H9 (cell line): ENCODE measurements around the gene DACT3. TPM values are rescaled to one million over a fixed set of nuclear protein-coding genes. Genes with fewer than 3 reads are reported as not detected.

Source experiments
- DNase-seq: peaks from one replicate; pipeline ENCODE4 v3.0.0-alpha.2; 2017
- H2AFZ ChIP-seq: one replicate; pipeline ENCODE4 v1.6.1; 2013; ENCODE audit warnings: mild to moderate bottlenecking, low read length, control low read depth, moderate library complexity
- H2AK5ac ChIP-seq: 2 replicates; pipeline ENCODE4 v1.6.1; 2013; ENCODE audit warnings: low read length, control low read depth, mixed read lengths; ENCODE audit not compliant: insufficient read length
- H2BK120ac ChIP-seq: one replicate; pipeline ENCODE4 v1.6.1; 2013; ENCODE audit warnings: low read depth, mild to moderate bottlenecking, low read length, control low read depth, inconsistent platforms; ENCODE audit not compliant: poor library complexity, severe bottlenecking
- H2BK12ac ChIP-seq: 2 replicates; pipeline ENCODE4 v1.6.1; 2013; ENCODE audit warnings: low read length, control low read depth, mixed read lengths, low read depth; ENCODE audit not compliant: insufficient read length
- H2BK15ac ChIP-seq: 2 replicates; pipeline ENCODE4 v1.6.1; 2013; ENCODE audit warnings: low read depth, low read length, control low read depth
- H2BK20ac ChIP-seq: one replicate; pipeline ENCODE4 v1.6.1; 2013; ENCODE audit warnings: low read depth, mild to moderate bottlenecking, low read length, control low read depth, inconsistent platforms; ENCODE audit not compliant: poor library complexity, severe bottlenecking
- H2BK5ac ChIP-seq: 2 replicates; pipeline ENCODE4 v1.6.1; 2013; ENCODE audit warnings: low read length, control low read depth, mixed read lengths; ENCODE audit not compliant: insufficient read length
- H3K14ac ChIP-seq: 2 replicates; pipeline ENCODE4 v1.6.1; 2013; ENCODE audit warnings: low read length, control low read depth; ENCODE audit not compliant: insufficient read depth
- H3K18ac ChIP-seq: 2 replicates; pipeline ENCODE4 v1.6.1; 2013; ENCODE audit warnings: low read depth, mild to moderate bottlenecking, mixed read lengths, low read length, control low read depth; ENCODE audit not compliant: insufficient read length
- H3K23ac ChIP-seq: 2 replicates; pipeline ENCODE4 v1.6.1; 2013; ENCODE audit warnings: low read length, control low read depth, mixed read lengths, low read depth; ENCODE audit not compliant: insufficient read length
- H3K23me2 ChIP-seq: 2 replicates; pipeline ENCODE4 v1.6.1; 2013; ENCODE audit warnings: low read depth, mild to moderate bottlenecking, mixed read lengths, low read length, control low read depth; ENCODE audit not compliant: insufficient read length, poor library complexity, severe bottlenecking
- H3K27ac ChIP-seq: 2 replicates; pipeline ENCODE4 v1.5.1; 2013; ENCODE audit warnings: low read length, control low read depth, mixed read lengths, low read depth; ENCODE audit not compliant: insufficient read length
- H3K27me3 ChIP-seq: 2 replicates; pipeline ENCODE4 v1.6.1; 2013; ENCODE audit warnings: low read length, control low read depth, inconsistent platforms; ENCODE audit not compliant: insufficient read depth
- H3K4ac ChIP-seq: 2 replicates; pipeline ENCODE4 v1.6.1; 2013; ENCODE audit warnings: low read depth, mild to moderate bottlenecking, control low read depth, inconsistent platforms, low read length, moderate library complexity
- H3K4me1 ChIP-seq: 2 replicates; pipeline ENCODE4 v1.6.1; 2013; ENCODE audit warnings: low read length, control low read depth, inconsistent platforms; ENCODE audit not compliant: insufficient read depth
- H3K4me2 ChIP-seq: 2 replicates; pipeline ENCODE4 v1.6.1; 2013; ENCODE audit warnings: low read length, control low read depth, mixed read lengths; ENCODE audit not compliant: insufficient read length, insufficient read depth
- H3K56ac ChIP-seq: 2 replicates; pipeline ENCODE4 v1.6.1; 2013; ENCODE audit warnings: low read depth, mild to moderate bottlenecking, mixed read lengths, low read length, control low read depth; ENCODE audit not compliant: insufficient read length
- H3K79me1 ChIP-seq: 2 replicates; pipeline ENCODE4 v1.6.1; 2013; ENCODE audit warnings: low read depth, mild to moderate bottlenecking, moderate library complexity, low read length, control low read depth, inconsistent platforms; ENCODE audit not compliant: insufficient read depth, poor library complexity, severe bottlenecking
- H3K79me2 ChIP-seq: 2 replicates; pipeline ENCODE4 v1.6.1; 2013; ENCODE audit warnings: low read length, control low read depth, inconsistent platforms; ENCODE audit not compliant: insufficient read depth
- H3K9ac ChIP-seq: 2 replicates; pipeline ENCODE4 v1.6.1; 2013; ENCODE audit warnings: low read length, control low read depth, mixed read lengths; ENCODE audit not compliant: insufficient read length; ENCODE audit errors: extremely low read depth
- H3K9me3 ChIP-seq: one replicate; pipeline ENCODE4 v1.6.1; 2013; ENCODE audit warnings: low read depth, low read length, inconsistent platforms; ENCODE audit not compliant: control insufficient read depth
- H3T11ph ChIP-seq: one replicate; pipeline ENCODE4 v1.6.1; 2013; ENCODE audit warnings: mild to moderate bottlenecking, low read length, control low read depth, inconsistent platforms
- H4K20me1 ChIP-seq: one replicate; pipeline ENCODE4 v1.6.1; 2013; ENCODE audit not compliant: control insufficient read depth, insufficient read length, insufficient read depth
- H4K5ac ChIP-seq: 2 replicates; pipeline ENCODE4 v1.6.1; 2013; ENCODE audit warnings: low read depth, mild to moderate bottlenecking, mixed read lengths, low read length, control low read depth; ENCODE audit not compliant: insufficient read length
- H4K8ac ChIP-seq: replicated peaks from 2 replicates; pipeline ENCODE4 v1.6.1; 2013; ENCODE audit warnings: low read length, control low read depth, mixed read lengths, low read depth; ENCODE audit not compliant: insufficient read length
- H4K91ac ChIP-seq: 2 replicates; pipeline ENCODE4 v1.6.1; 2013; ENCODE audit warnings: low read depth, mild to moderate bottlenecking, moderate library complexity, mixed read lengths, low read length, control low read depth; ENCODE audit not compliant: insufficient read length
- H3K27ac Mint-ChIP-seq, 3 experiments: 2 replicates in 2 of 3; 3 replicates in 1 of 3; pipeline ENCODE4 v1.8.0; 2020 to 2021; ENCODE audit warnings: mixed read lengths in 3 of 3, mild to moderate bottlenecking in 1 of 3, moderate library complexity in 1 of 3
- H3K27me3 Mint-ChIP-seq: 2 replicates; pipeline ENCODE4 v1.8.0; 2021; ENCODE audit warnings: low read depth, mild to moderate bottlenecking, moderate library complexity, mixed read lengths
- H3K36me3 Mint-ChIP-seq, 3 experiments: 2 replicates in 2 of 3; 3 replicates in 1 of 3; pipeline ENCODE4 v1.8.0; 2020 to 2021; ENCODE audit warnings: low read depth in 3 of 3, mixed read lengths in 3 of 3; ENCODE audit not compliant: insufficient read depth in 1 of 3
- H3K4me1 Mint-ChIP-seq, 2 experiments: 2 replicates each; pipeline ENCODE4 v1.8.0; 2020; ENCODE audit warnings: mixed read lengths in 2 of 2
- H3K4me3 Mint-ChIP-seq, 2 experiments: 2 replicates in 1 of 2; 3 replicates in 1 of 2; pipeline ENCODE4 v1.8.0; 2020 to 2021; ENCODE audit warnings: mild to moderate bottlenecking in 2 of 2, mixed read lengths in 2 of 2, moderate library complexity in 1 of 2
- H3K9me3 Mint-ChIP-seq, 2 experiments: 2 replicates in 1 of 2; 3 replicates in 1 of 2; pipeline ENCODE4 v1.8.0; 2020; ENCODE audit warnings: mild to moderate bottlenecking in 2 of 2, mixed read lengths in 2 of 2, moderate library complexity in 1 of 2
- CTCF ChIP-seq: fragments of 200-600 bp; sonication (generic); conservative IDR thresholded peaks from 3 replicates; pipeline ENCODE4 v1.8.0; 2021; ENCODE audit warnings: antibody characterized with exemption, mild to moderate bottlenecking
- WGBS: extraction: QIAGEN DNeasy Blood & Tissue Kit; methylation state at CpG from one replicate; pipeline ENCODE4 v1.1.7; 2013; ENCODE audit warnings: missing lambda C conversion rate, low lambda C conversion rate, mixed read lengths; ENCODE audit not compliant: insufficient read length; ENCODE audit errors: extremely low coverage; 5-methylcytosine and 5-hydroxymethylcytosine counted together
- total RNA-seq: library from RNA; stranded (reverse); gene quantifications from 2 replicates; pipeline ENCODE4 v1.2.1, GENCODE V29; 2021

DACT3 gene
- total RNA-seq, 1 experiment from 2014 or later: 0.87 TPM

GRCh38 chr19:46656541-46656940 is 4.4 kb downstream of the DACT3 start:
- Histone ChIP-seq H3K23me2 (peaks cover 15% of the 10 kb centered on the region), H3K9me3 (no peaks in the 10 kb centered on the region), H3K79me2 (no peaks in the 10 kb centered on the region), H3K4ac (no peak overlapping the region), H3K18ac (no peak overlapping the region), H2BK5ac (no peak overlapping the region), H3K9ac (no peak overlapping the region), H3K23ac (no peak overlapping the region), H2BK15ac (no peak overlapping the region), H2BK120ac (no peak overlapping the region), H4K20me1 (no peaks in the 10 kb centered on the region), H4K5ac (no peak overlapping the region), H2AFZ (no peak overlapping the region), H2BK12ac (no peak overlapping the region), H4K91ac (no peak overlapping the region), H3K27me3 (no peaks in the 10 kb centered on the region; the same call in 1 of the 2 replicates), H3T11ph (no peak overlapping the region), H3K14ac (no peak overlapping the region), H3K27ac (no peak overlapping the region), H3K56ac (no peak overlapping the region), H2AK5ac (no peak overlapping the region), H3K4me2 (no peak overlapping the region), H3K4me1 (0 out of 2 replicates have a peak, but pooled peaks cover 2% of the 10 kb centered on the region), H2BK20ac (no peak overlapping the region), H4K8ac (no peak overlapping the region), H3K79me1 (no peaks in the 10 kb centered on the region)
- Mint-ChIP-seq H3K36me3 (no peaks in the 10 kb centered on the region), H3K27ac (no peak overlapping the region), H3K4me3 (no peak overlapping the region), H3K27me3 (peaks cover 65% of the 10 kb centered on the region), H3K9me3 (no peaks in the 10 kb centered on the region), H3K4me1 (peaks cover 22 to 33% of the 10 kb centered on the region in 2 experiments)
- no CpG with 5 or more reads among the region's 5 CpGs for WGBS
- no peak for TF ChIP-seq CTCF
- no peak for DNase-seq
